Thyroid gland (tissue), 4 donors: ENCODE data around the gene NALCN.

Source experiments
- CTCF ChIP-seq, 6 experiments: fragments of 200-600 bp in 3 of 6; fragments of 450-650 bp in 3 of 6; sonication (generic) in 3 of 6; IDR thresholded peaks; one replicate each; pipeline ENCODE4 v1.5.1; 2016 to 2019; ENCODE audit warnings: antibody characterized with exemption in 6 of 6, mild to moderate bottlenecking in 2 of 6, inconsistent platforms in 1 of 6, moderate library complexity in 1 of 6
- POLR2A ChIP-seq, 2 donors: fragments of 450-650 bp; IDR thresholded peaks; one replicate each; pipeline ENCODE4 v1.6.1; 2017; ENCODE audit warnings: antibody characterized with exemption in 2 of 2, mild to moderate bottlenecking in 2 of 2, moderate library complexity in 1 of 2

GRCh38 chr13:101306773-101307172, 109.5 kb downstream of the NALCN start:
- TF ChIP-seq CTCF (IDR thresholded peaks at IDR 0.05) (no peak), POLR2A (IDR thresholded peaks at IDR 0.05) (no peak)
